GM12891 (cell line): ENCODE measurements around the gene ZBTB45.

ENCODE experiments used
- POLR2A ChIP-seq: IDR thresholded peaks from 2 replicates; pipeline ENCODE4 v1.6.1; 2011; ENCODE audit warnings: low read depth, low read length, control low read depth
- POLR2AphosphoS5 ChIP-seq: IDR thresholded peaks from 2 replicates; pipeline ENCODE4 v1.6.1; 2011; ENCODE audit warnings: low read depth, low read length, control low read depth
- SPI1 ChIP-seq: IDR thresholded peaks from 2 replicates; pipeline ENCODE4 v1.6.1; 2011; ENCODE audit warnings: low read depth, low read length, control low read depth
- TAF1 ChIP-seq: IDR thresholded peaks from 2 replicates; pipeline ENCODE4 v1.6.1; 2011; ENCODE audit warnings: low read depth, low read length, control low read depth

DNA sequence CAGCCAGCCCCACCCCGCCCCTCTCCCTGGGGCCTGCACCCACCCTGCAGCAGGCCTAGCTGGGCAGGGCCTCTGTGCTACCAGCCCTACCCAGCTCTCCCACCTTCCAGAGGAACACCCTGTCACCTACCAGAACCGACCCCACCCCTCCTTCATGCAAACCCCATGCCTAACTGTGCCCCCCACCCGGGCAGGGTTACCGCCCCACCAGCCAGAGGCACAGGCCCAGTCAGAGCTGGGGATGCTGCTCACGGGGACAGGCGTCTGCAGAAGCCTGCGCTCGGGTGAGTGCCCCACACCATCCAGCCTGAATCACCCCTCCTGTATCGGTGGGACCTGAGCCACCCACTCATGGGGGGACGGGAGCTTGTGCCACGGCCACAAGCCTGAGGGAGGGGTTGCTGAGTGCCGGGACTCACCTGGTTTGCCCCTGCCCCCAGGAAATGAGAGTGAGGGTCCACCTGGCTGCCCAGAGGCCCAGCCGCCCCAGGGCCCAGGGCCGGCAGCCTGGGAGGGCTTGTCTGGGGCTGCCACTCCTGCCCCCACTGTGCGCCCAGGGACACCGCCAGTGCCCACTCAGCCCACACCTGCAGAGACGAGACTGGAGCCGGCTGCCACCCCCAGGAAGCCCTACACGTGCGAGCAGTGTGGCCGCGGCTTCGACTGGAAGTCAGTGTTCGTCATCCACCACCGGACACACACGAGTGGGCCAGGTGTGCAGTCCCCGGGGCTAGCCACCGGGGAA, 39.7 kb downstream of the ZBTB45 start:
- TF ChIP-seq POLR2AphosphoS5 (no peak), POLR2A (no peak), TAF1 (no peak), SPI1 (no peak)
